ENCODE measurements around the gene DGAT2. TPM values are rescaled to one million over a fixed set of nuclear protein-coding genes. Genes with fewer than 3 reads are reported as not detected.

Gene DGAT2
- total RNA-seq, 1 donor: 0.43 TPM

DNA sequence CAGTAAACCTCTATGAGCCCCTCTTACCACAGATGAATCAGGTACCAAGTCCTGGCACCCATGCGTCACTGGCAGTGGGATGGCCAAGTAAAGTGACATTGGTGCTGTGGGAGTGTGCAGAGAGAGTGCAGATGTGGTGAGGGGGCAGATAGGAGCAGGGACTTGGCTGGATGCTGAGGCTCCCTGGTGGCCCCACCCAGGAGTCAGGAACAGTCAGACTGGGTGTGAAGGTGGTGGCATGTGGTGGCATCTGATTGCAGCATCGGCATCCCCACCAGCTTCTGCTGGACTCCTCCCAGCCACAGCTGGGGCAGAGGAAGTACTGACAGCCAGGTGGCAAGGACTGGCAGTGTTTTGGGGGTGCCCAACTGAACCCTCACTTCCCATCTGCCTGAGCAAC, 11.4 kb downstream of the DGAT2 start:
- TF ChIP-seq, protein P1, sequence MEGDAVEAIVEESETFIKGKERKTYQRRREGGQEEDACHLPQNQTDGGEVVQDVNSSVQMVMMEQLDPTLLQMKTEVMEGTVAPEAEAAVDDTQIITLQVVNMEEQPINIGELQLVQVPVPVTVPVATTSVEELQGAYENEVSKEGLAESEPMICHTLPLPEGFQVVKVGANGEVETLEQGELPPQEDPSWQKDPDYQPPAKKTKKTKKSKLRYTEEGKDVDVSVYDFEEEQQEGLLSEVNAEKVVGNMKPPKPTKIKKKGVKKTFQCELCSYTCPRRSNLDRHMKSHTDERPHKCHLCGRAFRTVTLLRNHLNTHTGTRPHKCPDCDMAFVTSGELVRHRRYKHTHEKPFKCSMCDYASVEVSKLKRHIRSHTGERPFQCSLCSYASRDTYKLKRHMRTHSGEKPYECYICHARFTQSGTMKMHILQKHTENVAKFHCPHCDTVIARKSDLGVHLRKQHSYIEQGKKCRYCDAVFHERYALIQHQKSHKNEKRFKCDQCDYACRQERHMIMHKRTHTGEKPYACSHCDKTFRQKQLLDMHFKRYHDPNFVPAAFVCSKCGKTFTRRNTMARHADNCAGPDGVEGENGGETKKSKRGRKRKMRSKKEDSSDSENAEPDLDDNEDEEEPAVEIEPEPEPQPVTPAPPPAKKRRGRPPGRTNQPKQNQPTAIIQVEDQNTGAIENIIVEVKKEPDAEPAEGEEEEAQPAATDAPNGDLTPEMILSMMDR (IDR thresholded peaks at IDR 0.05; ENCODE audit: insufficient read depth, low read depth, low read length): no peak
- no peak for DNase-seq (ENCODE audit: low read depth)

DNA sequence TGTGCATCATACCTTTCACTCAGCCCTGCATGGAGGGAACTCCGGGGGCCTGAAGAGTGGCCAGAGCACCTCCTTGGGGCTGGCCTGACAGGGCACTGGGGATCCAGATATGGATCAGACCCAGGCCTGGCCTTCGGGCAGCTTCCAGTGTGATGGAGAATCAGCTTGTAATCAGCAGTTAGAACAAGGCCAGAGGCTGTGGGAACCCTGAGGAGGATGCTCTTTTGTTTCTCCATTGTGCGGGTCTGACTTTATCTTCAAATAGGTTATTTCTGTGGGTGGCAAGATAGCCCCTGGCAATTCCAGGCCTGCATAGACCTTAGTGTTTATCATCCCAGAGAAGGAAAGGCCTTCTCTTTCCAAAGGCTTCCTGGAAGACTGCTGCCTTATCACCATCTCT, 12.3 kb downstream of the DGAT2 start:
- TF ChIP-seq, protein P1 (IDR thresholded peaks at IDR 0.05; ENCODE audit: insufficient read depth, low read depth, low read length): no peak
- no peak overlapping the region for H3K4me3 ChIP-seq (ENCODE audit: low read depth, low read length)
- DNase-seq (ENCODE audit: low read depth): no peak

More for the DNA sequence above, 11.4 kb downstream of the DGAT2 start:
- H3K4me3 ChIP-seq (ENCODE audit: low read depth, low read length): no peak overlapping the region

DNA sequence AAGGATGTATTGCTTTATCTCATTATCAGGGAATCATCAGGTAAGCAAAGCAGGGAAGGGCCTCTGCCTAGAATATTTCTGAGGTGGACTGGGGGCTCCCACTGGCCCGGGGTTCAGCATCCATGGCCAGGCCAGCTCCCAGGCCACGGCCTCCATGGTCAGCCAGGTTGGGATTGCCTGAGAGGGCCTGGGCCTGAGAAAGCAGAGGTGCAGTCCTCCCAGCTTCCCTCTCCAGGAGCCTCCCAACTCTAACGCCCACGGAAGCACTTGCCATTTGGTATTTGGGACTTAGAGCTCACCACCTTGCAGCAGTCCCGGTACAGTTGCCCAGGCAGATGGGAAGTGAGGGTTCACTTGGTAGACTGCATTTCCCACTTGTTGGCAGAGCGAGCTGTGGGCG, 12.7 kb downstream of the DGAT2 start:
- TF ChIP-seq, protein P1 (IDR thresholded peaks at IDR 0.05; ENCODE audit: insufficient read depth, low read depth, low read length): no peak
- DNase-seq (ENCODE audit: low read depth): no peak
- H3K4me3 ChIP-seq (ENCODE audit: low read depth, low read length): no peak overlapping the region

DNA sequence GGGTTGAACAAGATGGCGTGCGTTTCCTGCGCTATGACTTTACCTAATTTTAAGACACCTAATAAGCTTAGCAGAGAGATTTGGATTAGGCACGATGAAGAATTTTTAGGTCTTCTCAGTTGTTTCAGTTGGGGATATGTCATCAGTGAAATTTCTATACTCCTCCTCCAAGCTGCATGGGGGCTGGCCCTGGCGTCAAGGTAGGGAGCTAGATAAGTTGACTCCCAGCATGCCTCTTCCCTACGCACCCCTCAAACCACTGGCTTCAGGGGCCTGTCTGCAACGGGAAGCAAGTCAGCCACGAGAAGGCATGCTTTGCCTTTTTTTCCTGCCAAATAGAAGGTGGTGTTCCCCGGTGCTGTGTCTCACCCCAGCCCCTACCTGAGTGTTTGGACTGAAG, 13.3 kb downstream of the DGAT2 start:
- no peak overlapping the region for H3K4me3 ChIP-seq (ENCODE audit: low read depth, low read length)
- no peak for DNase-seq (ENCODE audit: low read depth)
- TF ChIP-seq, protein P1 (IDR thresholded peaks at IDR 0.05; ENCODE audit: insufficient read depth, low read depth, low read length): no peak

DNA sequence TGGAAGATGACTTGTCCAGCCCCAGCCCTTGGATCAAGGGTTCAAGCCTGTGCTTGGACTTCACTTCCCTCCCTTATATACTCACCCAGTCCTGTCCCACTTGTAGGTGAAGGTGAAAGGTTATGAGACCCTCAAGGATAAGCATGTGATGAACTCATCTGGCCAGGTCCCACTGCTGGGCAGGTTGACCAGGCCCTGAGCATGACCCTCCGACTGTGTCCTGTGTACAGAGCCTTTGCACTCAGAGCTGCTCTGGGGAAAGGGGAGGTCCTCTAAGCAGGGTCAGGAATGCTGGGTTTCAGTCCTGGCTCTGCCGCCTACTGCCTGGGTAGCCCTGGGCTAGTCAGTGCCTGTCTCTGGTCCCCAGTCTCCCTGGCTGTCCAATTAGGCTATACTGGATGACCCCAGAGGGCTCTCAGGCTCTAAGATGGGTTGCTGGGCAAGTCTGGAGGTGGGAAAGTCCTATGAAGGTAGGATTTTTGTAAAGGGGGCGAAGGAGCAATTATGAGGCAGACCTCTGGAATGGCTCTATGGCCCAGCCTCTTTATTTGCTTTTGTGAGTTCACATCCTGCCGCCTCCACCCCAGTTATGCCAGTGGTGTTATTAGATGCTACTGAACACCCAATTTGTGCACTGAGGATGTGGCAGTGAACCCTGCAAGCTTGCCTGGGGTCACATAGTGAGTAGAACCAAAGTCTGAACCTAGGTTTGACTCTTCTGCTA, 14.1 kb downstream of the DGAT2 start:
- TF ChIP-seq, protein P1 (IDR thresholded peaks at IDR 0.05; ENCODE audit: insufficient read depth, low read depth, low read length): no peak
- no peak for DNase-seq (ENCODE audit: low read depth)
- H3K4me3 ChIP-seq (ENCODE audit: low read depth, low read length): no peak overlapping the region

DNA sequence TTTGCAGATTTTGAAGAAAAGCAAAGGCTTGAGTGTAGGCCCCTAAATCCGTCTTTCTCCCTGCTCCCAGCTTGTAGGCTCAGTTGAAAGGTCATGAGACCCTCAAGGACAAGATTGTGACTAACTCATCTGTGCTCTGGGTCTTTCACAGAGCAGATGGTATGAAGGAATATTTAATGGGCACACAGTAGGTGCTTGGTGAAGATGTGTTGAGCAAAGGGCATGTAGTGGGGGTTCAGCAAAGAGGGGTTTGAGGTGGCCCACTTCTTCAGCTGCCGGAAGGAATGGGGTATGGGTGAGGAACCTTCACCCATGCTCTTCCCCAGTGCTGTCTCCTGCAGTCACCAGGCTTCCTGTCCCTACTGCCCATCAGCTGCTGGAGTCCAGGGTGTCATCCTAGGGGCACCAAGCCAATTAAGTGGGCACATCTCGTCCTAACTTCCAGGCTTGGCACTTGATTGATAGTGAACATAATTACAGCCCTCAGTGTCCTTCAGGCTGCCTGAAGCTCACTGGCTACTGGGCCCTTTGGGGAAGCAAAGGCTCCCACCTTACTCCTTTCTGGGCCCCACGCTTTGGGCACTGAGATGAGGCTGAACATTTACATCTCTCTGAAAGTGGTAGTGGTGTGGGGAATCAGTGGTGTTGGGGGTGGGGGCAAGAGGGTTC, 15.0 kb downstream of the DGAT2 start:
- DNase-seq (ENCODE audit: low read depth): no peak
- TF ChIP-seq, protein P1 (IDR thresholded peaks at IDR 0.05; ENCODE audit: insufficient read depth, low read depth, low read length): no peak
- H3K4me3 ChIP-seq (ENCODE audit: low read depth, low read length): no peak overlapping the region
